MM.1S (cell line): ENCODE measurements around the gene PCP2.

Source experiments
- EZH2 ChIP-seq: fragments of 300-600 bp; sonication (generic); optimal IDR thresholded peaks from 2 replicates; pipeline ENCODE3; 2017; ENCODE audit warnings: low read depth, mild to moderate bottlenecking, antibody characterized with exemption, low read length, mixed read lengths
- TF ChIP-seq, protein P1 (sequence below): fragments of 300-600 bp; sonication (generic); IDR thresholded peaks from 2 replicates; pipeline ENCODE4 v1.5.1; 2016; ENCODE audit warnings: antibody characterized with exemption, low read length, mixed read lengths

DNA sequence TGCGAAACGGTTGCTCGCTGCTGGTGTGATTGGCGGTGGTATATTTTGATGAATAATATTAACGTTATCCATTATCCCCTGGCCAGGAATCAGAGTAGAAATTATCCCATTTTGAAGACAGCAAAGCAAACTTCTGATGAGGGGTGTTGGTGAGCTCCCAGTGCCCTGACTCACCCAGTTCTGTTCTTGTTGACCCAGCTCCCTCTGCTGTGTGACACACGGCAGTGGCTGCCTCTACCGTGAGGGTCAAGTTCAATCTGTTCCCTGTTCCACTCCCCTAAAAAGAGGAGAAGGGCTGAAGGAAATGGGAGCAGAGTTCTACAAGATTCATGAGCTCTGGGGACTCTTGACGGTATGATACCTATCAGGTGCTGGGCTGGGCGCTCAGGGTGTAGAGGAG is 35.8 kb downstream of the PCP2 start:
- TF ChIP-seq, protein P1, sequence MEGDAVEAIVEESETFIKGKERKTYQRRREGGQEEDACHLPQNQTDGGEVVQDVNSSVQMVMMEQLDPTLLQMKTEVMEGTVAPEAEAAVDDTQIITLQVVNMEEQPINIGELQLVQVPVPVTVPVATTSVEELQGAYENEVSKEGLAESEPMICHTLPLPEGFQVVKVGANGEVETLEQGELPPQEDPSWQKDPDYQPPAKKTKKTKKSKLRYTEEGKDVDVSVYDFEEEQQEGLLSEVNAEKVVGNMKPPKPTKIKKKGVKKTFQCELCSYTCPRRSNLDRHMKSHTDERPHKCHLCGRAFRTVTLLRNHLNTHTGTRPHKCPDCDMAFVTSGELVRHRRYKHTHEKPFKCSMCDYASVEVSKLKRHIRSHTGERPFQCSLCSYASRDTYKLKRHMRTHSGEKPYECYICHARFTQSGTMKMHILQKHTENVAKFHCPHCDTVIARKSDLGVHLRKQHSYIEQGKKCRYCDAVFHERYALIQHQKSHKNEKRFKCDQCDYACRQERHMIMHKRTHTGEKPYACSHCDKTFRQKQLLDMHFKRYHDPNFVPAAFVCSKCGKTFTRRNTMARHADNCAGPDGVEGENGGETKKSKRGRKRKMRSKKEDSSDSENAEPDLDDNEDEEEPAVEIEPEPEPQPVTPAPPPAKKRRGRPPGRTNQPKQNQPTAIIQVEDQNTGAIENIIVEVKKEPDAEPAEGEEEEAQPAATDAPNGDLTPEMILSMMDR: no peak
- TF ChIP-seq EZH2: no peak
